PC-3 (cell line): ENCODE data around the gene A4GALT.

Experiments
- EZH2 ChIP-seq: fragments of 300-600 bp; sonication (generic); IDR thresholded peaks from one replicate; pipeline ENCODE4 v1.6.1; 2017; ENCODE audit warnings: antibody characterized with exemption, mild to moderate bottlenecking, low read length; ENCODE audit not compliant: unreplicated experiment
- EZH2phosphoT487 ChIP-seq: fragments of 300-600 bp; sonication (generic); IDR thresholded peaks from 2 replicates; pipeline ENCODE4 v1.6.1; 2018; ENCODE audit warnings: mild to moderate bottlenecking, antibody characterized with exemption, low read length, borderline replicate concordance
- TF ChIP-seq, protein P1 (sequence below): fragments of 300-600 bp; sonication (generic); conservative IDR thresholded peaks from 2 replicates; pipeline ENCODE4 v1.5.1; 2017; ENCODE audit warnings: antibody characterized with exemption, low read depth, mild to moderate bottlenecking, low read length

DNA sequence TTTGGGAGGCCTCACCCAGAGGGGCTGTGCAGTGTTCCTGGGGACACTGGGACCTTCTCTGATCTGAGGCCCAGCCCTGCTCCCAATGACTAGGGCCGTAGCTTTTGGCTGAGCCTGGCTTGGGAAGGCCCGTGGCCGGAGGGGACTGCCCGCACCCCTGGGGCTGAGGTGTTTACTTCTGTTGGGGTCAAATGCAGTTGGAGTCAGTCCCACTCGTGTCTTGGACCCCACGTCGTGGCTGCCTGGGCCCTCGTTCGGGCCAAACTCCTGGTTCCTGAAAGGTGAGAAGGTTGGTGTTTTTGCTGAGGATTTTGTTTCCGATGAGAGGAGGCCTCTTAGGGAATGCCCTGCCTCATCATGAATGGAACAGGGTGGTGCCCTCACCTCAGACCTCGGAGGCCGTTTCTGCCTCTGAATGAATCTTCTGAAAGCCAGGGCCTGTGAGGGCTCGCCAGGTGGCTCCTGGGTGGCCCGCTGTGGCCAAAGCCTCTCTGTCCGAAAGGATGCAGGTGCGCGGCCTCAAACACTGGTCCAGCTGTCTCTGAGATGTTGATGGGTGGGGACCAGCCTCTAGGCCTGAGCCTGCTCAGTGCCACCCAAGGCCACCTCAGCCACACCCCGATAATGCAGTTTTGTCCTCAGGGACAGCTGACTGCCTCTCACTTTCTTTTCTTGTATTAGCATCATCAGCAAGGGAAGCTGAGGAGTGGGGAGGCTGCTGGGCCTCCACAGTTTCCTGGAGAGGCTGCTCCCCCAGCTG, 40.3 kb upstream of the A4GALT start:
- TF ChIP-seq, protein P1, sequence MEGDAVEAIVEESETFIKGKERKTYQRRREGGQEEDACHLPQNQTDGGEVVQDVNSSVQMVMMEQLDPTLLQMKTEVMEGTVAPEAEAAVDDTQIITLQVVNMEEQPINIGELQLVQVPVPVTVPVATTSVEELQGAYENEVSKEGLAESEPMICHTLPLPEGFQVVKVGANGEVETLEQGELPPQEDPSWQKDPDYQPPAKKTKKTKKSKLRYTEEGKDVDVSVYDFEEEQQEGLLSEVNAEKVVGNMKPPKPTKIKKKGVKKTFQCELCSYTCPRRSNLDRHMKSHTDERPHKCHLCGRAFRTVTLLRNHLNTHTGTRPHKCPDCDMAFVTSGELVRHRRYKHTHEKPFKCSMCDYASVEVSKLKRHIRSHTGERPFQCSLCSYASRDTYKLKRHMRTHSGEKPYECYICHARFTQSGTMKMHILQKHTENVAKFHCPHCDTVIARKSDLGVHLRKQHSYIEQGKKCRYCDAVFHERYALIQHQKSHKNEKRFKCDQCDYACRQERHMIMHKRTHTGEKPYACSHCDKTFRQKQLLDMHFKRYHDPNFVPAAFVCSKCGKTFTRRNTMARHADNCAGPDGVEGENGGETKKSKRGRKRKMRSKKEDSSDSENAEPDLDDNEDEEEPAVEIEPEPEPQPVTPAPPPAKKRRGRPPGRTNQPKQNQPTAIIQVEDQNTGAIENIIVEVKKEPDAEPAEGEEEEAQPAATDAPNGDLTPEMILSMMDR: no peak
- no peak for TF ChIP-seq EZH2
- no peak for TF ChIP-seq EZH2phosphoT487
